WI38 (cell line): Measurements from ENCODE around the gene POLR3GL.

Experiments used
- H3K4me3 ChIP-seq: 2 replicates; pipeline ENCODE4 v1.5.1; 2011; ENCODE audit warnings: low read depth, mild to moderate bottlenecking, control low read depth, low read length
- CTCF ChIP-seq: IDR thresholded peaks from 2 replicates; pipeline ENCODE4 v1.5.1; 2012; ENCODE audit warnings: low read depth, mild to moderate bottlenecking, control low read depth, low read length

The POLR3GL gene

DNA sequence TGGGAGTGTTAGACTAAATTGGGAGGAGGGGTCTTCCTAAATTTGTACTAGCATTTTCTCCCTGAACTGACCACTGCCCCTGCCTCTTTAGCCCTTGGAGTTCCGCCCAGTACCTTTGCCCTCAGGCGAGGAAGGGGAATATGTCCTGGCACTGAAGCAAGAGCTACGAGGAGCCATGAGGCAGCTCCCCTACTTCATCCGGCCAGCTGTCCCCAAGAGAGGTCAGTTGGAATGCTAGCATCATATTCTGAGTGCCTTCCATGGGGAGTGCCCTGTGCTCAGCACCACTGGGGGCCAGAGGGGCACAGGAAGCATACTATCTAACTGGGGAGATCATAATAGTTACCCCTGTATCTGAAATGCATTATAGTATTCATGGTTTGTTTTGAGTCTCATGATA is 10.7 kb downstream of the POLR3GL start:
- TF ChIP-seq CTCF = no peak
- H3K4me3 ChIP-seq = no peak overlapping the region

GRCh38 chr1:145977016-145977415 is 12.5 kb downstream of the POLR3GL start:
- TF ChIP-seq CTCF = no peak
- no peak overlapping the region for H3K4me3 ChIP-seq

DNA sequence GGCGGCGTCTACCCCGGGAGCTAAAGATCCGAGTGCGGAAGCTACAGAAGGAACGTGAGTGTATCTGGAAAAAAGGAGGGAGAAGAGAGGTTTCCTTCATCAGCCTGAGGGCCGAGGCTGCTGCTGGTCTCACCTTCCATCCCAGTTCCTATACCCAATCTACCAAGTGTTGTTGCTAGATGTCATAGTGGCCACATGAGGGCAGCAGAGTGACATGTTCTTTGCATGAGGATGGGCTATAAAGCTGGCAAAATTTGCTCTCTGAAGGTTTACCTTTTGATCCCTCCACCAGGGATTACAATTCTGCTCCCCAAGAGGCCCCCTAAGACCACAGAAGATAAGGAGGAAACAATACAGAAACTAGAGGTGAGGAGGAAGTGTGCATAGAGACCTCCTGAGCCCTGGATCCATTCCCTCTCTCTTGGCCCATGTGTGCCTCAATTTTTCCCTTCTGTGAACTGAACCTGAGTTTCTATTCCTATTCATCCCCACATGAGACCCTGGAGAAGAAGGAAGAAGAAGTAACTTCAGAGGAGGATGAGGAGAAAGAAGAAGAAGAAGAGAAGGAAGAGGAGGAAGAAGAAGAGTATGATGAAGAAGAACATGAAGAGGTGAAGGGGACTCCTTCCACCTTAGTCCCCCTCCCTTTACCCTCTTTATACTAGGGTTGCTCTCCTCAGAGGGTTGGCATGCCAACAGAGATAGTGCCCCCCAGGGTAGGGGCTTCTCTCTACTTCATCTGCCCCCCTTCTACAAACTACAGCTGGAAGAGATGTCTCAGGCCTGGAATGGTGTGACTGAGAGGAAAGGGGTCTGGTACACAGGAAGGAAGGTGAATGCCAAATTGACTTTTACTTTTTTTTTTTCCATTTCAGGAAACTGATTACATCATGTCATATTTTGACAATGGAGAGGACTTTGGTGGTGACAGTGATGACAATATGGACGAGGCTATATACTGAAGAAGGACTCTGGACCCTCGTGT is 13.3 kb downstream of the POLR3GL start:
- no peak overlapping the region for H3K4me3 ChIP-seq

DNA sequence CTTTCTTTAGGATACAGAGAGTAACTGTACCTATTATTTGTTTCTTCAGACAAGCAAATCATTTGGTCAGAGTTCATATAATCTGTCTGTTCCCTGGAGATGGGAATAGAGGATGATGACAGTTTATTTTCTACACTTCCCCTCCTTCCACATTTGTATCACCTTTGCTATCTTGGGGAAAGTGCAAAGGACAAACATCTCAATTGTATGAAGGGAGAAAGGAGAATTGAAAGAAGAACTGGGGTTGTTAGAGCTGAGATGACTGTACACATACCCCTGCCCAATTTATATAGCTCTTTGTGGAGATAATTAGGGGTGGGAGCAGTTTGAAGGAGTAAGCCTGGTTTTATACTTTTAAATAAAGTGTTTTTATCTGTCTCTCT is 14.0 kb downstream of the POLR3GL start:
- TF ChIP-seq CTCF = no peak
- H3K4me3 ChIP-seq = peak overlapping the region; percentile 51

More for the DNA sequence above, 13.3 kb downstream of the POLR3GL start:
- TF ChIP-seq CTCF = peak; percentile 65

- H3K4me3 ChIP-seq = peak overlapping the region; percentile 51
Observed at GRCh38 chr1:145978854-145979745, 14.6 kb downstream of the POLR3GL start.

DNA sequence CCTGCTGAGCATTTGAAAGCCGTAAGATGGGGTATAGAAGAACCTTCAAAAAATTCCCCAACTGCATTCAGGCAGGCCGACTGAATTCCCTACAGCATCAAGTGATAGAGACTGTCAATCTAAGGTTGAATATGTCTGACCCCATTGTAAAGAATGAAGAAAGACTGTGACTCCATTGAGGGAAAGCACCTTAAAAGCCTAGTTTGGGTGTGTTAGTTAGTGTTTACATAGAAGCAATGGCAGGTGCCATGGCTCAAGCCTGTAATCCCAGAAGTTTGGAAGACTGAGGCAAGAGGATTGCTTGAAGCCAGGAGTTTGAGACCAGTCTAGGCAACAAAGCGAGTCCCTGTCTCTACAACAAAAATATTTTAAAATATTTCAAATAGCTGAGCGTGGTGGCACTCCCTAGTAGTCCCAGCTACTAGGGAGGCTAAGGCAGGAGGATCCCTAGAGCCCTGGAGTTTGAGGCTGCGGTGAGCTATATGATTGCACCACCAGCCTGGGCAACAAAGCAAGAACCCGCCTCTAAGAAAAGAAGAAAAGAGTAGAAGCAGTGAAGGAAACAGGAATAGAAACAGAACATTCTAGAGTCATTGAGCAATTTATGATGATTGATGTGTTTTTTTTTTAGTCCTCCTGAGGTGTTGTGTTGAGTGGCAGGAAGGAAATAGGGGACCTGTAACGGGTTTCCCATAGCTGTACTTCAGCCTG is 15.4 kb downstream of the POLR3GL start:
- no peak overlapping the region for H3K4me3 ChIP-seq
- no peak for TF ChIP-seq CTCF

More at GRCh38 chr1:145978854-145979745, 14.6 kb downstream of the POLR3GL start:
- TF ChIP-seq CTCF = peak; percentile 27; the same call in 1 of the 2 replicates
